Measurements from ENCODE around the gene PLPP4.
A peak's percentile ranks its signal among the peaks of the same experiment; 100 is the strongest.

The PLPP4 gene

DNA sequence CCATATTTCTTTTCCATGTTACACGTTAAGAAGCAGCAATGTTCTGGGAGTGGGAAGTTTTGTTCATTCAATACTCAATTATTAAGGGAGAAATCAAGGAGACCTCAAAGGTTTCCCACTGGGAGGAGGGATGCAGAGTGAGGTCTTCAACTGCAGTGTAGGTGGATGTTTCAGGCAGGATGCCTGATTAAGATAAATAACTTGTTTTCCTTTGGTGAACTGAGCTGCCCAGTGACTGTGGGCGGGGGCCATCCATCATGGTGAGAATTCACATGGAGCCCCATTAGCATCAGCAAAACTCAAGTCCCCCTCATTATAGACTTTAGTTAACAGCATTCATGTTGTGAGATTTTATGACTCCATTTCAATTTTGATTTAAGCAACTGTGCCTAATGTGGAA lies 121.1 kb downstream of the PLPP4 start:
- DNase-seq (ENCODE audit: low spot score), result no peak

GRCh38 chr10:120578890-120579289 lies 121.9 kb downstream of the PLPP4 start:
- DNase-seq (ENCODE audit: low spot score), result no peak

GRCh38 chr10:120580918-120581895 lies 124.2 kb downstream of the PLPP4 start:
- DNase-seq (ENCODE audit: low spot score), result peak; percentile 11

- no peak for DNase-seq (ENCODE audit: low spot score)
These were observed 125.7 kb downstream of the PLPP4 start for GRCh38 chr10:120582753-120583152.

GRCh38 chr10:120583424-120584108 lies 126.5 kb downstream of the PLPP4 start:
- no peak for DNase-seq (ENCODE audit: low spot score)

GRCh38 chr10:120584786-120585185 lies 127.8 kb downstream of the PLPP4 start:
- no peak for DNase-seq (ENCODE audit: low spot score)

DNA sequence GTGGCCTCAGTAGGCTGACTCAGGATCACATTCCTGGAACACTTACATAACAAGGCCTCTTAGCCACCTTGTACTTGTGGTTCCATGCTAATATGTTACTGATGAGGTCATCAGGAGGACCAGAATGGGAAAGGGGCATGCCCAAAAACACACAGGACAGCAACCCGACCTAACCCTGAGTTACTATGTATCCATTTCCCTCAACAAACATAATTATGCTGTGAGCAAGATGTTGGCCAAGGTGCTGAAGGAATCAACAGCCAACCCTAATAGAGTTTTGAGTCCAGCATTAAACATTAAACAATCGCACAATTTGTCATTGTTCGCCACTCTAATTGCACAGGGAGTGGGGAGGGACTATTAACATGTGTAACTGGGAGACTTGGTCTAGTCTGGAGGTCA lies 129.4 kb downstream of the PLPP4 start:
- DNase-seq (ENCODE audit: low spot score), result no peak

GRCh38 chr10:120587061-120587460 lies 130.0 kb downstream of the PLPP4 start:
- DNase-seq (ENCODE audit: low spot score), result no peak

GRCh38 chr10:120588311-120588710 lies 131.3 kb downstream of the PLPP4 start:
- no peak for DNase-seq (ENCODE audit: low spot score)

GRCh38 chr10:120593693-120594092 lies 136.7 kb downstream of the PLPP4 start:
- DNase-seq (ENCODE audit: low spot score), result no peak

DNA sequence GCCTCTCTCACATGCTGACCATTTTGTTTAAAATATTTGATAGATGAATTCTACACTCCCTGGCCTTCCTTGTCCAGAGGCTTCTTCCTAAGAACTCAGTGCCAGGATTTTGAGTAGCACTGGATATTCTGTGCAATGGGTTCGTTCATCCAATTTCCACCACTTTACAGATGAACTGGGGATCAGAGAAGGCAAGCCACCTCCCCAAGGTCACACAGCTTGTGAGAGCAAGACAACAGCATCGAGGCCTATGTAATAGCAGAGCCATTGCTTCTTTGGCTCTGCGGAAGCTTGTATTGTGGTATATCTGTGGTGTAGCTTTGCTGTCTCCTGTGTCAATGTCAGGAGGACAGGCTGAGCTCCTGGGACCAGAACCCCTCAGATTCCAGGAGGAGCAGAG lies 140.9 kb downstream of the PLPP4 start:
- no peak for DNase-seq (ENCODE audit: low spot score)

GRCh38 chr10:120598386-120598785 lies 141.4 kb downstream of the PLPP4 start:
- no peak for DNase-seq (ENCODE audit: low spot score)

DNA sequence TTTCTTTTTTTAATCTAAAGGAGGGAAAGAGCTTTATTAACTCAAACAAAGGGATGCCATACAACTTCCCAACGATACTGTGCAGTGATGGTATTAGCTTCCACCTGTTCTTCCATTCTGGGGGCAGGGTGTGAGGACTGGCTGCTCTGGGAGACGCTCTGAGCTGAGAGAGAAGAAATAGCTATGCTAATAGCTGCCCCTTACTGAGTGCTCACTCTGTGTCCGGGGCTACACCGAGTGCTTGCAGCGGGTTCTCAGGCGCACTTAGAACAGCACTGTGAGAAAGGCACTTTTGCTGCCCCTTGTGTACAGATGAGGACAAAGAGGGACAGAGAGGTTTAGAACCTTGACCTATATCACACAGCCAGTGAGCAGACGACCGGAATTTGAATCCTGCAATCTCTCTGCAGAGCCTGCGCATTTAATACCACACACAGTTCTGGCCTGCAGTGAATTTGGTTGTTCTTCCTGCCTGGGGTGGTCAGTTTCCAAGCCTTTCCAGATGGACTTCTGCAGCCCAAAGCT lies 142.2 kb downstream of the PLPP4 start:
- DNase-seq (ENCODE audit: low spot score), result no peak

GRCh38 chr10:120600871-120601649 lies 144.0 kb downstream of the PLPP4 start:
- DNase-seq (ENCODE audit: low spot score), result no peak

DNA sequence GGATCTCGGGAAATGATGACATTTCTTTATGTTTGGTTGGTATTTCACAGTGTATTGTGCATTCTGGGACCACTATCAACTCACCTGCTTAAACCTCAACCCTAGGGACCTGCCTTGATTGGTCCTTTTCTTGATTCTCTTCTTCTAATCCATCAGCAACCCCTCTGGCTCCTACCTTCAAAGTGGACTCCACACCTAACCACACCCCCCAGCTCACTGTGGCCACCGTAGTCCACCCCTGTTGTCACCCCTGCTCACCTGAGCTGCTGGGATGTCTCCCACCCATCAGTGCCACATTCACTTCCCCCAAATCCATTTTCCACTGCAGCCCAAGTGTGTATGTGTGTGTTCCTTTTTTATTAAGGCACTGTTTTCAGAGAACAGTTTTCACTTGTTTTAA lies 145.0 kb downstream of the PLPP4 start:
- no peak for DNase-seq (ENCODE audit: low spot score)

GRCh38 chr10:120605410-120605809 lies 148.4 kb downstream of the PLPP4 start:
- no peak for DNase-seq (ENCODE audit: low spot score)

DNA sequence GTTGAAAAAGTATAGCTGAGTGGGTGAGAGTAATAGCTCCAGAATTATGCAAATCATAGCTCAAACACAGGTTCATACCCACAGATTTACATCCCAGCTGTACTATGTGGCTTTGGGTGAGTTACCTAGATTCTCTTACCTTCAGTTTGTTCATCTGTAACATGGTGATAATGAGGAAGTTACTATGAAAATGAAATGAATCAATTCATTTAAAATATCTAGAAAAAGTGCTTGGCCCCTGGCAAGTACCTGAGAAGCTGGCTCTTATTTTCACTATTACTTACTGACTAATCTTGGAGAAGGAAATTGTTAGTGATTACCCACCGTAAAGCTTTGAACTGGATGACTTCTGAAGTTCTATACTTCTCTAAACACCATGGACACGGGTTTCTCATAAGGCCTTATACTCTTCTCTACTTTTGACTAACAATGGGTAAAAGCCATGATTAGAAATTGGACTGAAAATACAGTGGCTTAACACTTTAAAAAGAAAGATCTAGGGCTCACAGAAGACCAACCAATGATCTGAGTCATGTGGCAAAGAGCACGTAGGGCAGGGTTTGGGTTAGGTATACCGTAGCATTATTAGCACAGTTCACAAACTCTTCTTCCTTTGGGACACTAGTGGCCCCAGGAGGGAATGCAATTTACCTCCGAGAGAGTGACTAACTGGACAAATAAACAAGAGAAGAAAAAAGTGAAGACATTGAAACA lies 149.2 kb downstream of the PLPP4 start:
- no peak for DNase-seq (ENCODE audit: low spot score)

GRCh38 chr10:120607016-120607709 lies 150.1 kb downstream of the PLPP4 start:
- no peak for DNase-seq (ENCODE audit: low spot score)

DNA sequence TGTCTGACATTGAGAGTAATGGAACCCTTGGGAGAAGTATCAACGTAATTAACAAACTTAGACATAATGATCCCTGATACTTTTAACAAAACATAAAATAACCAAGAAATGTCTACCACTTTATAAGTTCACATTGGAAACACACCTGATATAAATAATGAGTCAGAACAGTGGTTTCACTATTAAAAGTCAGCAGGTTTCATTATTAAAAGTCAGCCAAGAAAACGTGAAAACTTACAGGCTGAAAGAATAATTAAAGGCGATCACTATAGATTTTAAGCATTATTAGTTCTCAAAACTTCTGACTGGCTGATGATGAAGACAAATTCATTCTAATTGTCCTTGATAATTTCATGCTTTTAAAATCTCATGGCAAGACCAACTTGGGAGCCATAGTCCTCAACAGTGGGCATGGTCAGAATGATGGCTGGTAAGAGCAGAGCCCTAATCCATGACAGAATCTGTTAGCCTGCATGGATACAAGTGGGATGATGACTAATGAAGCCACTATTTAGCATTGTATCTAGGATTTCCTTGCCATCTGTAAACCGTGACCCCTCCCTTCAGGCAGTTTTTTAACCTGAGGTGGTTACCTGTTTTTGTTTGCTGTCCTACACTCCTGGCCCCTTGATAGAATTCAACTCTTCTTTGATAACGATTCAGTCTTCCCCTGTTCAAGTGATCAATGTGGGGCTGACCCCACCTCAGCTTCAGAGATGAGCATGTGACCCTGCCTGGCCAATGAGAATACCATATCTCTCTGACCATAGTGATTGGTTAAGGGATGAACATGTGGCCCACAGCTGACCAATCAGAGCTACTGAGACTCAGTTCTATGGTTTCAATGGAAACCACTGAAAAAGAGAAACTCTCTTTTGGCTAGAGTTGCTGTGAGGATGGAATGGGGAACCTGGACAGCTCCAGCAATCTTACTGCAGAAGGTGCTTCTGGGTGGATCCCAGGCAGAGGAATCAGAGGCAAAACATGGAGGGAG lies 151.0 kb downstream of the PLPP4 start:
- DNase-seq (ENCODE audit: low spot score), result no peak

DNA sequence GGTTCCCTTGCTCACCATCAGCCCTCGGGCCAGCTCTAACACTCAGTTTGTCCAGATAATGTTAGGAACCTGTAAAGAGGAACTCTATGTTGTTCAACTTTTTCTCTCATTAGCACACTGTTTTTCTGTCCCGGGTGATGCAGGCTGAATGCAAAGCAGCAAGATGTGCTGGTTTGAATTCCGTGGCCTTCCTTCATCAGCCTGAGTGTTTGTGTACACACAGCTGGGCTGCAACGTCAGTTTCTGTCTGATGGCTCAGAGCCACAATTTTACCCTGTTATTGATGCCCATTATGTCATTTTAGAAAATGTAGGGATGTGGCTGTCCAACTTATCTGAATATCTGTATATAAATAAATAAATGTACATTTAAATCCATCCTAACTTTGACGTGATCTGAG lies 152.0 kb downstream of the PLPP4 start:
- DNase-seq (ENCODE audit: low spot score), result no peak

Measured in putamen (tissue), 1 donor.